RWPE2 (cell line): Measurements from ENCODE around the gene NCOA3.
"Not testable (repeated sequence)": the region's sequence is repeated elsewhere in the genome, so short reads cannot be mapped to it uniquely, and the experiment has no call there.

Experiments used
- ATAC-seq: fragments of 200-7000 bp; cut with Tn5 transposase; 3 replicates; pipeline ENCODE4 v1.9.1; 2021; ENCODE audit warnings: low read depth
- DNase-seq: peaks from one replicate; pipeline ENCODE4 v3.0.0-alpha.2; 2020; ENCODE audit warnings: low spot score
- H3K27ac ChIP-seq: fragments of 450-650 bp; 2 replicates; pipeline ENCODE4 v1.5.1; 2017; ENCODE audit warnings: mild to moderate bottlenecking; ENCODE audit not compliant: poor library complexity, severe bottlenecking
- H3K27me3 ChIP-seq: fragments of 250-450 bp; sonication (Bioruptor Pico); 2 replicates; pipeline ENCODE4 v1.5.1; 2021; ENCODE audit warnings: mild to moderate bottlenecking, moderate library complexity; ENCODE audit not compliant: insufficient read depth, poor library complexity, severe bottlenecking
- H3K36me3 ChIP-seq: fragments of 250-450 bp; sonication (Bioruptor Pico); 2 replicates; pipeline ENCODE4 v1.5.1; 2020; ENCODE audit warnings: low read depth, mild to moderate bottlenecking, moderate library complexity
- H3K4me1 ChIP-seq: fragments of 250-450 bp; sonication (Bioruptor Pico); 2 replicates; pipeline ENCODE4 v1.5.1; 2021; ENCODE audit warnings: mild to moderate bottlenecking, moderate library complexity; ENCODE audit not compliant: insufficient read depth, poor library complexity, severe bottlenecking
- H3K4me3 ChIP-seq: fragments of 250-450 bp; sonication (Bioruptor Pico); 2 replicates; pipeline ENCODE4 v1.5.1; 2021; ENCODE audit warnings: mild to moderate bottlenecking, moderate library complexity; ENCODE audit not compliant: severe bottlenecking
- H3K9me3 ChIP-seq: fragments of 250-450 bp; sonication (Bioruptor Pico); 2 replicates; pipeline ENCODE4 v1.5.1; 2021; ENCODE audit warnings: mild to moderate bottlenecking, moderate library complexity; ENCODE audit not compliant: severe bottlenecking
- CTCF ChIP-seq: fragments of 450-650 bp; IDR thresholded peaks from one replicate; pipeline ENCODE4 v1.5.1; 2017; ENCODE audit warnings: mild to moderate bottlenecking, moderate library complexity; ENCODE audit not compliant: poor library complexity, severe bottlenecking

Gene NCOA3

GRCh38 chr20:47573559-47573958 is 71.9 kb downstream of the NCOA3 start:
- no peak for DNase-seq
- no peaks in the 10 kb centered on the region for H3K27me3 ChIP-seq
- H3K4me1 ChIP-seq, result peaks cover 44% of the 10 kb centered on the region
- no peak overlapping the region for H3K4me3 ChIP-seq
- H3K9me3 ChIP-seq, result peaks cover 6% of the 10 kb centered on the region
- H3K36me3 ChIP-seq, result peaks cover 13% of the 10 kb centered on the region; the same call in 1 of the 2 replicates
- peak overlapping the region; percentile 20 for H3K27ac ChIP-seq
- no peak for TF ChIP-seq CTCF
- no peak for ATAC-seq

GRCh38 chr20:47574616-47575364 is 73.1 kb downstream of the NCOA3 start:
- H3K36me3 ChIP-seq, result peaks cover 13% of the 10 kb centered on the region; the same call in 1 of the 2 replicates
- no peak for TF ChIP-seq CTCF
- H3K4me1 ChIP-seq, result peaks cover 48% of the 10 kb centered on the region
- no peak overlapping the region for H3K4me3 ChIP-seq
- peak overlapping the region; percentile 20 for H3K27ac ChIP-seq
- no peak for DNase-seq
- no peaks in the 10 kb centered on the region for H3K27me3 ChIP-seq
- peaks cover 6% of the 10 kb centered on the region for H3K9me3 ChIP-seq
- peak; percentile 41 for ATAC-seq

- ATAC-seq (peak; percentile 91), DNase-seq (no peak)
- Histone ChIP-seq H3K27ac (peak overlapping the region; percentile 20), H3K9me3 (peaks cover 3% of the 10 kb centered on the region), H3K36me3 (peaks cover 3% of the 10 kb centered on the region; the same call in 1 of the 2 replicates), H3K4me1 (peaks cover 48% of the 10 kb centered on the region), H3K4me3 (no peak overlapping the region), H3K27me3 (no peaks in the 10 kb centered on the region)
- peak; percentile 11 for TF ChIP-seq CTCF
Observed at GRCh38 chr20:47576516-47577033, 74.9 kb downstream of the NCOA3 start.

GRCh38 chr20:47577314-47577713 is 75.6 kb downstream of the NCOA3 start:
- ATAC-seq (no peak), DNase-seq (no peak)
- no peak for TF ChIP-seq CTCF
- H3K4me1 ChIP-seq, result peaks cover 48% of the 10 kb centered on the region
- H3K27ac ChIP-seq, result peak overlapping the region; percentile 20
- no peaks in the 10 kb centered on the region for H3K27me3 ChIP-seq
- H3K4me3 ChIP-seq, result no peak overlapping the region
- no peaks in the 10 kb centered on the region for H3K36me3 ChIP-seq
- H3K9me3 ChIP-seq, result no peaks in the 10 kb centered on the region

- no peak for TF ChIP-seq CTCF
- Histone ChIP-seq H3K4me1 (peaks cover 57% of the 10 kb centered on the region), H3K9me3 (no peaks in the 10 kb centered on the region), H3K36me3 (peaks cover 8% of the 10 kb centered on the region), H3K27ac (no peak overlapping the region), H3K4me3 (no peak overlapping the region), H3K27me3 (no peaks in the 10 kb centered on the region)
- DNase-seq, result no peak
- ATAC-seq, result no peak
Observed at GRCh38 chr20:47578543-47578942, 76.9 kb downstream of the NCOA3 start.

GRCh38 chr20:47580686-47581085 is 79.0 kb downstream of the NCOA3 start:
- DNase-seq, H3K27ac ChIP-seq, H3K9me3 ChIP-seq, H3K27me3 ChIP-seq, H3K4me3 ChIP-seq, ATAC-seq: not testable (repeated sequence)
- Histone ChIP-seq H3K4me1 (peaks cover 37% of the 10 kb centered on the region), H3K36me3 (peaks cover 20% of the 10 kb centered on the region)
